Mucosa of descending colon (tissue), 3 donors: Measurements from ENCODE around the gene AGO1. TPM values are rescaled to one million over a fixed set of nuclear protein-coding genes. Genes with fewer than 3 reads are reported as not detected.

Experiments used
- ATAC-seq: fragments of 200-7000 bp; cut with Tn5 transposase; one replicate; pipeline ENCODE4 v1.9.1; 2020; ENCODE audit warnings: mild to moderate bottlenecking, moderate library complexity
- DNase-seq, 3 donors: peaks; one replicate each; pipeline ENCODE4 v3.0.0-alpha.2; 2020
- H3K36me3 ChIP-seq: fragments of 200-600 bp; one replicate; pipeline ENCODE4 v1.8.0; 2021; ENCODE audit warnings: low read depth, mild to moderate bottlenecking
- H3K4me1 ChIP-seq: fragments of 200-600 bp; one replicate; pipeline ENCODE4 v1.8.0; 2021; ENCODE audit warnings: low read depth, mild to moderate bottlenecking
- H3K4me3 ChIP-seq: fragments of 200-600 bp; one replicate; pipeline ENCODE4 v1.8.0; 2021; ENCODE audit warnings: mild to moderate bottlenecking
- H3K9me3 ChIP-seq: fragments of 200-600 bp; one replicate; pipeline ENCODE4 v1.8.0; 2021; ENCODE audit warnings: mild to moderate bottlenecking
- intact Hi-C, 2 donors: fragments of 100-400 bp; cut with DNase I in 1 of 2; cut with micrococcal nuclease in 1 of 2; formaldehyde crosslinking; loops; one replicate each; pipeline versions ENCODE4 v1.11.0 to v1.11.1; 2022; cut with DNase I, micrococcal nuclease
- total RNA-seq, 3 donors: library from RNA; stranded (reverse); fragmentation: NEBNext Ultra II Directional in 2 of 3; extraction: Animal tissue kit (Norgen Biotek cat#: 25700) in 2 of 3; gene quantifications; one replicate each; pipeline versions ENCODE4 v1.2.1 to v1.2.4, GENCODE V29; 2021 to 2023
- TF ChIP-seq, protein P1 (sequence below): fragments of 200-600 bp; IDR thresholded peaks from one replicate; pipeline ENCODE4 v1.8.0; 2022; ENCODE audit warnings: antibody characterized with exemption, mild to moderate bottlenecking
- donor health status: DM: no; HTN: no; CAD: no; lungs with moderate emphysema.
- donor health status: DM: no; HTN: no; CAD: no.
- donor health status: DM: no; HTN: yes; CAD: no.

AGO1 gene
- total RNA-seq, 3 donors from 2014 or later, result 28.6 to 32.0 (median 29.4) TPM

DNA sequence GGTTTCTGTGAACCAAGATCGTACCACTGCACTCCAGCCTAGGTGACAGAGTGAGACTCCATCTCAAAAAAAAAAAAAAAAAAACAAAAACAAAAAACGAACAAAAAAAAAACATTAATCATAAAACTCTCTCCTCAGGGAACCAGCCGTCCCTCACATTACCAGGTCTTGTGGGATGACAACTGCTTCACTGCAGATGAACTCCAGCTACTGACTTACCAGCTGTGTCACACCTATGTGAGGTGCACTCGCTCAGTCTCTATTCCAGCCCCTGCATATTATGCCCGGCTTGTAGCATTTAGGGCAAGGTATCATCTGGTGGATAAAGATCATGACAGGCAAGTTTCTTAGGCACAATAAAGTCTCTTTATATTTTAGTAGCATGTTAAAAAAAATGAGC is 32.3 kb upstream of the AGO1 start:
- TF ChIP-seq, protein P1, sequence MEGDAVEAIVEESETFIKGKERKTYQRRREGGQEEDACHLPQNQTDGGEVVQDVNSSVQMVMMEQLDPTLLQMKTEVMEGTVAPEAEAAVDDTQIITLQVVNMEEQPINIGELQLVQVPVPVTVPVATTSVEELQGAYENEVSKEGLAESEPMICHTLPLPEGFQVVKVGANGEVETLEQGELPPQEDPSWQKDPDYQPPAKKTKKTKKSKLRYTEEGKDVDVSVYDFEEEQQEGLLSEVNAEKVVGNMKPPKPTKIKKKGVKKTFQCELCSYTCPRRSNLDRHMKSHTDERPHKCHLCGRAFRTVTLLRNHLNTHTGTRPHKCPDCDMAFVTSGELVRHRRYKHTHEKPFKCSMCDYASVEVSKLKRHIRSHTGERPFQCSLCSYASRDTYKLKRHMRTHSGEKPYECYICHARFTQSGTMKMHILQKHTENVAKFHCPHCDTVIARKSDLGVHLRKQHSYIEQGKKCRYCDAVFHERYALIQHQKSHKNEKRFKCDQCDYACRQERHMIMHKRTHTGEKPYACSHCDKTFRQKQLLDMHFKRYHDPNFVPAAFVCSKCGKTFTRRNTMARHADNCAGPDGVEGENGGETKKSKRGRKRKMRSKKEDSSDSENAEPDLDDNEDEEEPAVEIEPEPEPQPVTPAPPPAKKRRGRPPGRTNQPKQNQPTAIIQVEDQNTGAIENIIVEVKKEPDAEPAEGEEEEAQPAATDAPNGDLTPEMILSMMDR, result no peak
- Histone ChIP-seq H3K9me3 (no peaks in the 10 kb centered on the region), H3K4me1 (peaks cover 5% of the 10 kb centered on the region), H3K36me3 (no peaks in the 10 kb centered on the region), H3K4me3 (no peak overlapping the region)
- intact Hi-C loops, result no loop called here
- ATAC-seq, result no peak
- DNase-seq, result no peak

DNA sequence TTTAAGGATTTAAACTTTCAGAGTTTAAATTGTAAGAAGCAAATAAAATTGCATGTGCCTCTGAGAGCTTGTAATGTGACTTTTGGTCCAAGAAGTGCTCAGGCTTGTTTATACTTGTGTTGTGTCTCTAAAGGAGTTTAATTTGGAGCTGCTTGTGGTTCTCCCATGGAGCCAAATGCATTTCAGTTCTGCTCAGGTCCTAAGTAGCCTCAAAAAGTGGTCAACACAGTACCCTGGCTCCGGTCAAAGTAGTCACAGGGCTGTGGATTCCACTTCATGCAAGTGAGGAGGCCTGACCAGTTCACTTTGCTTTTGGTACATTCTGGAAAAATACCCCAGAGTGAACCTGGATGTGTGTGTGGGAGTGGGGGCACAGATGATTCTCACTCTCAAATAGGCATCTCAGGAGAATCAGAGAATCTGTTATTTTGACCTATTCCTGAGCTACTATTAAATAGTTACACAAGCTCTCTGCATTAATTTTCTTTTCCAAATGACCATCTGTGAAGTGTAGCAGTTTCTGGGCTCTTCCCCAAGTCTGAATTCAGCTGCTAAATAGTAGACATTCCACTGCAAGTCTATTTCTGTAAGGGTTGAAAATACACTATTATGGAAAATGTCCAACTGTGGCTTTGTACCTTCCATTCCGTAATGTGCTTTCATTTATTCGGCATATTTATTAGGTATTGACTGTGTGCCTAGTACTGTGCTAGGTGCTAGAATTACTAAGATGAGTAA is 31.7 kb upstream of the AGO1 start:
- no peaks in the 10 kb centered on the region for H3K9me3 ChIP-seq
- TF ChIP-seq, protein P1, result no peak
- ATAC-seq (no peak), DNase-seq (no peak)
- intact Hi-C loops, result no loop called here
- H3K36me3 ChIP-seq, result no peaks in the 10 kb centered on the region
- H3K4me1 ChIP-seq, result peaks cover 5% of the 10 kb centered on the region
- H3K4me3 ChIP-seq, result no peak overlapping the region

DNA sequence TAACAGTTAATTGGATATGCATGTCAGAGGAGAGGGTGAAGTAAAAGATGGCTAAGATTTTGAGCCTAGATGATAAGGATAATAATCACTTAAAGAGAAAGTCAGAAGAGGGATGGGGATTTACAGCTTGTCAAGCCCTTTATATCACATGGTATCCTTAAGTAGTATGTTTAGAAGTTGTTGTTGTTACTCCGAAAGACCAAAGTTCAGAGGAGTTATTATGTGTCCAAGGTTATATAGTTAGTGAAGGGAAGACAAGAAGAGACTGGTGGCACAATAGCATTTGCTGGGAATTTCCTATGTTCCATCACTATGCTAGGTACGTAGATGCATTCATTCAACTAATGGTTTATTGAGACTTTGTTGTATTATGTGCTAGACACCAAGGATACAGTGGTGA is 30.8 kb upstream of the AGO1 start:
- Histone ChIP-seq H3K4me1 (peaks cover 5% of the 10 kb centered on the region), H3K9me3 (no peaks in the 10 kb centered on the region), H3K36me3 (no peaks in the 10 kb centered on the region), H3K4me3 (no peak overlapping the region)
- DNase-seq, result no peak
- TF ChIP-seq, protein P1, result no peak
- intact Hi-C loops, result no loop called here
- peak; percentile 37 for ATAC-seq

DNA sequence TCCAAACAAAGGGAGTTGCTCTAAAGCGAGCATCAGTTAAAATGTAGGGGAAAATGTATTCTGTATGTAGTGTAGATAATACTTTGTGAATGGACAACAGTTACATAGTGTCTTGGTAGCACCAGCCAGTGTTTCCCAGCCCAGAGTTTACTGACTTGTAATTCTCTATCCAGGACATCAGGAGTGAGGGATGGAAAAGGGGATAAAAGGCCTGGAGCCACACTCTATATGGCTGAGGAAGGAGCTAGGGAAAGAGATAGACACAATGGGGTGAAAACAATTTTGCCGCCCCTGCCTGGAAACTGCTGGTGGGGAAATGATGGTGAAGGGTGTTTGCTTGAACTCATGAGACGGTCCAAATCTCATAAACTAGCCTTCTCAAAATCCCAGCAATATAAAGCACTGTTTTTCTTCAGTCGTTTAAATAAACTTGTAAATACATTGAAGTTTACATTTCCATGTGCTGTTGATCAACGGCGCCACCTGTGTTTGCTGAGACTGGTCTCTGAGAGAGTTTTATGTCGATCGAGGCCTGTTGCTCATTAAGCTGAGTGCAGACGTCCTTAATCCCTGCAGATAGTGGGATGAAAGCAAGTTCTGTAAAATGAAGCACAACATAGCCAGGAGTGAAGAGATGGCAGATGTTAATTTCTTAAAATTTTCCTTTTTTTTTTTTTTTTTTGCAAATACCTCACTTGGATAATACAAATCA is 27.9 kb upstream of the AGO1 start:
- TF ChIP-seq, protein P1, result no peak
- H3K4me3 ChIP-seq, result no peak overlapping the region
- peaks cover 5% of the 10 kb centered on the region for H3K4me1 ChIP-seq
- DNase-seq, result peak in 1 of 3 donors; percentile 22
- no peaks in the 10 kb centered on the region for H3K36me3 ChIP-seq
- peak; percentile 37 for ATAC-seq
- intact Hi-C loops, result no loop called here
- H3K9me3 ChIP-seq, result no peaks in the 10 kb centered on the region

DNA sequence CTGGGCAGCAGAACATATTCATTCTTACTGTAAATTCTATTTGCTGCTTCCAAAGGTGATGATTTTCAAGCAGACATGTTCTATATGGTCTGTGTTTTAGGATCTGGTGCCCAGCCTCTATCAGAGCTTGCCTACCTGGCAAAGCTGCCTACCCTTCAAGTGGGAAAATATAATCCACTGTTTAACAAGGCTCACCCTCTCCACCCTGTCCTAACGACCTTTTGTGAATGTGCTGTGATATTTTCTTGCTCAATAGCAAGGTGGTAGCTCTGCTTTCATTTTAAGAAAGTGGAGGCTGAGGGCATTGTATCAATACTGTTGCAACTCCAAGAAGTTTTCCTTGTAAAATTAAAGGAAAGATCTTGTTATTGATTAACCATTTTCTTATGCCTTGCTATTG is 26.0 kb upstream of the AGO1 start:
- TF ChIP-seq, protein P1, result no peak
- ATAC-seq (peak; percentile 46), DNase-seq (no peak)
- intact Hi-C loops, result no loop called here
- Histone ChIP-seq H3K4me3 (no peak overlapping the region), H3K4me1 (no peaks in the 10 kb centered on the region), H3K36me3 (no peaks in the 10 kb centered on the region), H3K9me3 (no peaks in the 10 kb centered on the region)
